ENCODE data around the gene SKIC2.

The SKIC2 gene

DNA sequence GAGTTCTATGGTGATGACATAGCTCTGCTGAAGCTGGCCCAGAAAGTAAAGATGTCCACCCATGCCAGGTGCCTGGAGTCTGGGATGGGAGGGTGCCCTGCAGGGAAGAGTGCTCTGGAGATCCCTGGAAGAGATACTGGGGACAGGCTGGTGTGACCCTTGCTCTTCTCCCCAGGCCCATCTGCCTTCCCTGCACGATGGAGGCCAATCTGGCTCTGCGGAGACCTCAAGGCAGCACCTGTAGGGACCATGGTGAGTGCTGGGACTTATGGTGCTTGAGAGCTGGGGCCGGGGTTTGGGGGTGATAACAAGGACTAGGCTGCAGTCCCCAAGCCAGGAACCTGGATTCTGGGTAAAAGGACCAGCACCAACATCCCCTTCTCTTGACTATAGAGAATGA, 15.2 kb upstream of the SKIC2 start:
- Histone ChIP-seq H3K4me3 (ENCODE audit: low read depth, low read length) (no peak overlapping the region), H3K4me1 (no peaks in the 10 kb centered on the region; the same call in 1 of the 2 replicates), H3K9me3 (no peaks in the 10 kb centered on the region), H3K27me3 (peaks cover 8% of the 10 kb centered on the region; the same call in 1 of the 2 replicates), H3K36me3 (no peaks in the 10 kb centered on the region)
- no peak for TF ChIP-seq CTCF (IDR thresholded peaks at IDR 0.05; ENCODE audit: low read depth, low read length)
- DNase-seq = no peak

DNA sequence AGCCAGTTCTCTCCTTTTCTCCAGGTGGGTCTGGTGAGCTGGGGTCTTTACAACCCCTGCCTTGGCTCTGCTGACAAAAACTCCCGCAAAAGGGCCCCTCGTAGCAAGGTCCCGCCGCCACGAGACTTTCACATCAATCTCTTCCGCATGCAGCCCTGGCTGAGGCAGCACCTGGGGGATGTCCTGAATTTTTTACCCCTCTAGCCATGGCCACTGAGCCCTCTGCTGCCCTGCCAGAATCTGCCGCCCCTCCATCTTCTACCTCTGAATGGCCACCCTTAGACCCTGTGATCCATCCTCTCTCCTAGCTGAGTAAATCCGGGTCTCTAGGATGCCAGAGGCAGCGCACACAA, 13.8 kb upstream of the SKIC2 start:
- no peak for TF ChIP-seq CTCF (IDR thresholded peaks at IDR 0.05; ENCODE audit: low read depth, low read length)
- DNase-seq = no peak
- no peak overlapping the region for H3K4me3 ChIP-seq (ENCODE audit: low read depth, low read length)
- no peaks in the 10 kb centered on the region for H3K36me3 ChIP-seq
- H3K27me3 ChIP-seq = peaks cover 8% of the 10 kb centered on the region; the same call in 1 of the 2 replicates
- no peaks in the 10 kb centered on the region; the same call in 1 of the 2 replicates for H3K4me1 ChIP-seq
- no peaks in the 10 kb centered on the region for H3K9me3 ChIP-seq

DNA sequence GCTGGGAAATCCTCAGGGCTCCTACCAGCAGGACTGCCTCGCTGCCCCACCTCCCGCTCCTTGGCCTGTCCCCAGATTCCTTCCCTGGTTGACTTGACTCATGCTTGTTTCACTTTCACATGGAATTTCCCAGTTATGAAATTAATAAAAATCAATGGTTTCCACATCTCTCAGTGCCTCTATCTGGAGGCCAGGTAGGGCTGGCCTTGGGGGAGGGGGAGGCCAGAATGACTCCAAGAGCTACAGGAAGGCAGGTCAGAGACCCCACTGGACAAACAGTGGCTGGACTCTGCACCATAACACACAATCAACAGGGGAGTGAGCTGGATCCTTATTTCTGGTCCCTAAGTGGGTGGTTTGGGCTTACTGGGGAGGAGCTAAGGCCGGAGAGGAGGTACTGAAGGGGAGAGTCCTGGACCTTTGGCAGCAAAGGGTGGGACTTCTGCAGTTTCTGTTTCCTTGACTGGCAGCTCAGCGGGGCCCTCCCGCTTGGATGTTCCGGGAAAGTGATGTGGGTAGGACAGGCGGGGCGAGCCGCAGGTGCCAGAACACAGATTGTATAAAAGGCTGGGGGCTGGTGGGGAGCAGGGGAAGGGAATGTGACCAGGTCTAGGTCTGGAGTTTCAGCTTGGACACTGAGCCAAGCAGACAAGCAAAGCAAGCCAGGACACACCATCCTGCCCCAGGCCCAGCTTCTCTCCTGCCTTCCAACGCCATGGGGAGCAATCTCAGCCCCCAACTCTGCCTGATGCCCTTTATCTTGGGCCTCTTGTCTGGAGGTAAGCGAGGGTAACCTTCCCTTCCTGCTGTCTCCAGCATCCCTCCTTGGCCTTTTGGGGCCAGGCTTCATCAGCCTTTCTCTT, 13.2 kb upstream of the SKIC2 start, which contains the start of gene CFB:
Gene CFB (plus strand): TSS at position 589 of the 863 bp plus-strand sequence. CDS start 127 bp downstream, at position 716.
- no peak for DNase-seq
- Histone ChIP-seq H3K36me3 (no peaks in the 10 kb centered on the region), H3K9me3 (no peaks in the 10 kb centered on the region), H3K27me3 (peaks cover 8% of the 10 kb centered on the region; the same call in 1 of the 2 replicates), H3K4me3 (ENCODE audit: low read depth, low read length) (no peak within 1 kb of the TSS), H3K4me1 (no peaks in the 10 kb centered on the region; the same call in 1 of the 2 replicates)
- TF ChIP-seq CTCF (IDR thresholded peaks at IDR 0.05; ENCODE audit: low read depth, low read length) = no peak

GRCh38 chr6:31946370-31946885, 12.5 kb upstream of the SKIC2 start:
- Histone ChIP-seq H3K4me1 (no peaks in the 10 kb centered on the region), H3K36me3 (no peaks in the 10 kb centered on the region)

DNA sequence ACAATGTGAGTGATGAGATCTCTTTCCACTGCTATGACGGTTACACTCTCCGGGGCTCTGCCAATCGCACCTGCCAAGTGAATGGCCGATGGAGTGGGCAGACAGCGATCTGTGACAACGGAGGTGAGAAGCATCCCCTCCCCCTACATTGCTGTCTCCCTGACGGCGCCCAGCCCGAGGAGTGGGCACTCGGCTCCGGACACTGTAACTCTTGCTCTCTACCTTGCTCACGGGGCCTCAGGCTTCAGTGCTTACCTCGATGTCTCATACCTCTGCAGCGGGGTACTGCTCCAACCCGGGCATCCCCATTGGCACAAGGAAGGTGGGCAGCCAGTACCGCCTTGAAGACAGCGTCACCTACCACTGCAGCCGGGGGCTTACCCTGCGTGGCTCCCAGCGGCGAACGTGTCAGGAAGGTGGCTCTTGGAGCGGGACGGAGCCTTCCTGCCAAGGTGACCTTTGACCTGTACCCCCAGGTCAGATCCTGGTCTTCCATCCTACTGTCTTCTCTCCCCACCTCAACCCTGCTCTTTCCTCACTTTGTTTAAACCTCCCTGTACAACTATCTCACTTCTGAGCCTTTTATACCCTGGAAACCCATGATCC, 11.8 kb upstream of the SKIC2 start:
- no peak for DNase-seq
- TF ChIP-seq CTCF (IDR thresholded peaks at IDR 0.05; ENCODE audit: low read depth, low read length) = no peak
- no peak overlapping the region for H3K4me3 ChIP-seq (ENCODE audit: low read depth, low read length)
- H3K27me3 ChIP-seq = peaks cover 8% of the 10 kb centered on the region; the same call in 1 of the 2 replicates
- H3K9me3 ChIP-seq = no peaks in the 10 kb centered on the region
- no peaks in the 10 kb centered on the region for H3K4me1 ChIP-seq
- peaks cover 1% of the 10 kb centered on the region; the same call in 1 of the 2 replicates for H3K36me3 ChIP-seq

More at GRCh38 chr6:31946370-31946885, 12.5 kb upstream of the SKIC2 start:
- Histone ChIP-seq H3K4me3 (ENCODE audit: low read depth, low read length) (no peak overlapping the region), H3K9me3 (no peaks in the 10 kb centered on the region), H3K27me3 (peaks cover 8% of the 10 kb centered on the region; the same call in 1 of the 2 replicates)
- TF ChIP-seq CTCF (IDR thresholded peaks at IDR 0.05; ENCODE audit: low read depth, low read length) = no peak
- no peak for DNase-seq
